ENCODE results near the gene HDAC9.

HDAC9 gene

DNA sequence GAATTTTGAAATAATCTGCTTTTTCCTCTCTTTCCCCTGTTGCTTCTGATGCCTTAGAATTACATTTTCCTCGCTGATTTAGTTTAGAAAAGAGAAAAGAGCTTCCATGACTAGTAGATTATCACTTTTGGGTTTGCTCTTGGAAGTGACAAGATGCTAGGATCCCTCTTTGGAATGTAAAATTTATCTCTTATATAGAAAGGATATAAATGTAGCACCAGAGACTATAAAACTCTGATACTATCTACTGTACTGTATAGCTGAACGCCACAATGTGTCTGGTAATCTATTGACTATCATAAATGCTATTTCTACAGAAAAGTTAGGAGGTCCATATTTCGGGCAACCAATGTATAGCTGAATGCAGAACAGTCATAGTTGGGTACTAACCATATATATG, 1.1 kb upstream of the HDAC9 start:
- Histone ChIP-seq H3K36me3 (ENCODE audit: control insufficient read depth in 2 of 2, insufficient read depth in 2 of 2, low read length in 2 of 2) (no peaks in the 10 kb centered on the region), H3K9me3 (ENCODE audit: control insufficient read depth in 2 of 2, low read length in 2 of 2) (no peaks in the 10 kb centered on the region), H3K4me3 (ENCODE audit: low read length in 2 of 2) (no peak overlapping the region), H3K4me1 (ENCODE audit: control insufficient read depth, insufficient read depth, low read length) (peaks cover 4% of the 10 kb centered on the region), H3K9ac (ENCODE audit: low read length in 2 of 2) (no peak overlapping the region), H3K27me3 (ENCODE audit: control insufficient read depth in 1 of 2, insufficient read depth in 2 of 2, low read length in 2 of 2) (no peaks in the 10 kb centered on the region), H3K27ac (ENCODE audit: low read length) (no peak overlapping the region)

GRCh38 chr7:18494821-18495408, 634 bp upstream of the HDAC9 start:
- Histone ChIP-seq H3K9ac (ENCODE audit: low read length in 2 of 2) (peak overlapping the region in 1 of 2 donors; percentile 10), H3K4me1 (ENCODE audit: control insufficient read depth, insufficient read depth, low read length) (peaks cover 4% of the 10 kb centered on the region), H3K9me3 (ENCODE audit: control insufficient read depth in 2 of 2, low read length in 2 of 2) (no peaks in the 10 kb centered on the region), H3K27me3 (ENCODE audit: control insufficient read depth in 1 of 2, insufficient read depth in 2 of 2, low read length in 2 of 2) (no peaks in the 10 kb centered on the region), H3K27ac (ENCODE audit: low read length) (no peak overlapping the region), H3K36me3 (ENCODE audit: control insufficient read depth in 2 of 2, insufficient read depth in 2 of 2, low read length in 2 of 2) (no peaks in the 10 kb centered on the region), H3K4me3 (ENCODE audit: low read length in 2 of 2) (peak overlapping the region; percentile 70 to 71)

DNA sequence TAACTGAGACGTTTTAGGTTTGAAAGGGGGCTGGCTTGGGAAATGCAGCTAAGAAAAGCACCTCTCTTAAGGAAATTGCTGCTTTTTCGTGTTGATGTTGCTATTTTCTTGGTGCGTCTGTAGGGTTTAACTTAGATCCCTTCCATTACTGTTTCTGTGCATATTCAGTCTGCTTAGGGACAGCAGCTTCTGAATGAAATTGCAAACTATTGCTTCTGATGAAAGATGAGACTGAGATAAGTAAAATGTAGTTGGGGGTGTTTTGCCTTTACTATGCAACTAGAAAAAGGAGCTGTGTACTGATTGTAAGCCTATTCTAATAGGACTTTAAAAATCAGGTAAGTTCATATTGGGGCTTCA, 772 bp downstream of the HDAC9 start:
- Histone ChIP-seq H3K9ac (ENCODE audit: low read length in 2 of 2) (no peak overlapping the region), H3K4me3 (ENCODE audit: low read length in 2 of 2) (peak overlapping the region; percentile 70 to 71), H3K4me1 (ENCODE audit: control insufficient read depth, insufficient read depth, low read length) (peaks cover 4% of the 10 kb centered on the region), H3K36me3 (ENCODE audit: control insufficient read depth in 2 of 2, insufficient read depth in 2 of 2, low read length in 2 of 2) (no peaks in the 10 kb centered on the region), H3K27ac (ENCODE audit: low read length) (no peak overlapping the region), H3K27me3 (ENCODE audit: control insufficient read depth in 1 of 2, insufficient read depth in 2 of 2, low read length in 2 of 2) (no peaks in the 10 kb centered on the region), H3K9me3 (ENCODE audit: control insufficient read depth in 2 of 2, low read length in 2 of 2) (no peaks in the 10 kb centered on the region)

DNA sequence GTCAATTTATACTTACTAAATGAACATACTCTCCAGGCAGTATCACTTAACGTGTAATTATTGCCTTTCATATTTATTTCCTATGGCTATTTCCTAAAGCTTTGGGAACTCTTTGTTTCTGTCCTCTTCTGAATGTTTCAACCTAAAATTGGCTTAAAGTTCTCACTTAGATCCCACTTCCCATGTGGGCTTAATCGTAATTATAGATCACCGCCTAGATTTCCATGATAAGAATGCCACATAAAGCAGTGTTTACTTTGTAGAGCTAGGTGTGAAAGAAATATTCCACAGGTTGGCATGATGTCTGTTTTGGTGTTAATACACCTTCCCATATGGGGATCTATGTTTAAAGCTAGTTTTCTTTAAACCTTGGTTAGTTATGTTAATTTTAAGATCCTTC, 1.5 kb downstream of the HDAC9 start:
- Histone ChIP-seq H3K9ac (ENCODE audit: low read length in 2 of 2) (no peak overlapping the region), H3K27me3 (ENCODE audit: control insufficient read depth in 1 of 2, insufficient read depth in 2 of 2, low read length in 2 of 2) (no peaks in the 10 kb centered on the region), H3K4me3 (ENCODE audit: low read length in 2 of 2) (no peak overlapping the region), H3K9me3 (ENCODE audit: control insufficient read depth in 2 of 2, low read length in 2 of 2) (no peaks in the 10 kb centered on the region), H3K27ac (ENCODE audit: low read length) (no peak overlapping the region), H3K36me3 (ENCODE audit: control insufficient read depth in 2 of 2, insufficient read depth in 2 of 2, low read length in 2 of 2) (no peaks in the 10 kb centered on the region), H3K4me1 (ENCODE audit: control insufficient read depth, insufficient read depth, low read length) (peaks cover 4% of the 10 kb centered on the region)

DNA sequence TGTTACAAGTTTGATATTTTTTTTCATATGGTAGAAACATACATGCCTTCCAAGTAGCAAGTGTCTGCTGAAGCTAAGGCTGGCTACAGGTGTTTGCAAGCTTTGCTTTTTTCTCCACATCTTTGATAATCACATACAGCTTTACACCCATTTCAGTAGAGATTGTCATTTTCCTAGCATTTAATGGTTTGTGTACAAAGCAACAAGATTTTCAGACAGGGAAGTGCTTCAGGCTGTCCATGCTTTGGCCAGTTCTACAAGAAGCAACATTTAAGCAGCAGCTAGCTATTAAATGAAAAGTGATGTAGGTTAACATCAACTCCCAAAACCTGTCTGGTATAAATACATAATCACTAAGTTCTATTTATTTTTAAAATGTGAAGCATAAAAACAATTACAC, 2.3 kb downstream of the HDAC9 start:
- Histone ChIP-seq H3K36me3 (ENCODE audit: control insufficient read depth in 2 of 2, insufficient read depth in 2 of 2, low read length in 2 of 2) (no peaks in the 10 kb centered on the region), H3K4me1 (ENCODE audit: control insufficient read depth, insufficient read depth, low read length) (peaks cover 4% of the 10 kb centered on the region), H3K9ac (ENCODE audit: low read length in 2 of 2) (no peak overlapping the region), H3K27ac (ENCODE audit: low read length) (no peak overlapping the region), H3K27me3 (ENCODE audit: control insufficient read depth in 1 of 2, insufficient read depth in 2 of 2, low read length in 2 of 2) (no peaks in the 10 kb centered on the region), H3K4me3 (ENCODE audit: low read length in 2 of 2) (no peak overlapping the region), H3K9me3 (ENCODE audit: control insufficient read depth in 2 of 2, low read length in 2 of 2) (no peaks in the 10 kb centered on the region)

GRCh38 chr7:18498341-18498740, 2.8 kb downstream of the HDAC9 start:
- H3K27ac ChIP-seq (ENCODE audit: low read length), result no peak overlapping the region
- H3K9ac ChIP-seq (ENCODE audit: low read length in 2 of 2), result no peak overlapping the region
- no peaks in the 10 kb centered on the region for H3K27me3 ChIP-seq (ENCODE audit: control insufficient read depth in 1 of 2, insufficient read depth in 2 of 2, low read length in 2 of 2)
- no peak overlapping the region for H3K4me3 ChIP-seq (ENCODE audit: low read length in 2 of 2)
- H3K4me1 ChIP-seq (ENCODE audit: control insufficient read depth, insufficient read depth, low read length), result peaks cover 4% of the 10 kb centered on the region
- H3K36me3 ChIP-seq (ENCODE audit: control insufficient read depth in 2 of 2, insufficient read depth in 2 of 2, low read length in 2 of 2), result no peaks in the 10 kb centered on the region
- no peaks in the 10 kb centered on the region for H3K9me3 ChIP-seq (ENCODE audit: control insufficient read depth in 2 of 2, low read length in 2 of 2)

- H3K27ac ChIP-seq (ENCODE audit: low read length), result no peak overlapping the region
- H3K9me3 ChIP-seq (ENCODE audit: control insufficient read depth in 2 of 2, low read length in 2 of 2), result no peaks in the 10 kb centered on the region
- no peak overlapping the region for H3K9ac ChIP-seq (ENCODE audit: low read length in 2 of 2)
- H3K36me3 ChIP-seq (ENCODE audit: control insufficient read depth in 2 of 2, insufficient read depth in 2 of 2, low read length in 2 of 2), result no peaks in the 10 kb centered on the region
- peaks cover 4% of the 10 kb centered on the region for H3K4me1 ChIP-seq (ENCODE audit: control insufficient read depth, insufficient read depth, low read length)
- no peak overlapping the region for H3K4me3 ChIP-seq (ENCODE audit: low read length in 2 of 2)
- no peaks in the 10 kb centered on the region for H3K27me3 ChIP-seq (ENCODE audit: control insufficient read depth in 1 of 2, insufficient read depth in 2 of 2, low read length in 2 of 2)
These were observed 4.0 kb downstream of the HDAC9 start for GRCh38 chr7:18499407-18500177.

DNA sequence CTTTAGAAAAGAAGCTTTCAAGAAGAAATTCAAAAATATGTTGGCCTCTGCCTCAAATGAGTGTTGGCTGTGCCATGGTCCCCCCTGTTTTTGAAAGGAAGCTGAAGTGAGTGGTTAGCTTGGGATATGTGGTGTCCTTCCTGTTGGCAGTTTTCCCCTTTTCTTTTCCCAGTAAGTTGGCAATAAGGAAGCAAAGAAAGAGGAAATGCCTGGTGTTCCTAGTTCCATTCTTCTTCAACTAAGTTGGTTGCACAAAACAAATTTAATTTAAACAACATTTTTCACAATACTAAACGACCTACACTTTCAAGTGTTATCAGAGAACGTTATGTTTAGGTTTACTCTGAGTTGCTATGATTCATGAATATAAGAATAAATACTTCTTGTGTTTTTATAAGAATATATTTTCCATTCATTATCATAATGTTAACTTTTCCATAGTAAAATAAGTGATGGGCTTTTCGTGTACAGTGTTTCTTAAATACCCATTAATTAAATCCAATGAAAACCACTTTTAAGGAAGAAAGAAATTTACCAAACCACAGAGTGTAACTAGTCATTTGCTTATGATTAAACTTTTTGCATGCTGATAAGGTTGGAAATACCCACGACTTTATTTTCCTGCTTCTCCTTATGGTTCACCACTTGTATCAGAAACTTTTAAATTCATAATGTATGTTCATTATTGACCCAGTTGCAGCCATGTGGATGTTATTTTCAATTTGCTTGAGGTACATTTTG, 7.7 kb downstream of the HDAC9 start:
- no peaks in the 10 kb centered on the region for H3K36me3 ChIP-seq (ENCODE audit: control insufficient read depth in 2 of 2, insufficient read depth in 2 of 2, low read length in 2 of 2)
- no peak overlapping the region for H3K4me3 ChIP-seq (ENCODE audit: low read length in 2 of 2)
- no peaks in the 10 kb centered on the region for H3K27me3 ChIP-seq (ENCODE audit: control insufficient read depth in 1 of 2, insufficient read depth in 2 of 2, low read length in 2 of 2)
- no peaks in the 10 kb centered on the region for H3K4me1 ChIP-seq (ENCODE audit: control insufficient read depth, insufficient read depth, low read length)
- H3K27ac ChIP-seq (ENCODE audit: low read length), result no peak overlapping the region
- no peaks in the 10 kb centered on the region for H3K9me3 ChIP-seq (ENCODE audit: control insufficient read depth in 2 of 2, low read length in 2 of 2)
- H3K9ac ChIP-seq (ENCODE audit: low read length in 2 of 2), result no peak overlapping the region

- Histone ChIP-seq H3K4me1 (ENCODE audit: control insufficient read depth, insufficient read depth, low read length) (no peaks in the 10 kb centered on the region), H3K27ac (ENCODE audit: low read length) (no peak overlapping the region), H3K4me3 (ENCODE audit: low read length in 2 of 2) (no peak overlapping the region), H3K9me3 (ENCODE audit: control insufficient read depth in 2 of 2, low read length in 2 of 2) (no peaks in the 10 kb centered on the region), H3K27me3 (ENCODE audit: control insufficient read depth in 1 of 2, insufficient read depth in 2 of 2, low read length in 2 of 2) (no peaks in the 10 kb centered on the region), H3K9ac (ENCODE audit: low read length in 2 of 2) (no peak overlapping the region), H3K36me3 (ENCODE audit: control insufficient read depth in 2 of 2, insufficient read depth in 2 of 2, low read length in 2 of 2) (no peaks in the 10 kb centered on the region)
These were observed 9.4 kb downstream of the HDAC9 start for GRCh38 chr7:18504965-18505364.

- Histone ChIP-seq H3K4me3 (ENCODE audit: low read length in 2 of 2) (no peak overlapping the region), H3K9me3 (ENCODE audit: control insufficient read depth in 2 of 2, low read length in 2 of 2) (no peaks in the 10 kb centered on the region), H3K27me3 (ENCODE audit: control insufficient read depth in 1 of 2, insufficient read depth in 2 of 2, low read length in 2 of 2) (no peaks in the 10 kb centered on the region), H3K27ac (ENCODE audit: low read length) (no peak overlapping the region), H3K4me1 (ENCODE audit: control insufficient read depth, insufficient read depth, low read length) (no peaks in the 10 kb centered on the region), H3K36me3 (ENCODE audit: control insufficient read depth in 2 of 2, insufficient read depth in 2 of 2, low read length in 2 of 2) (no peaks in the 10 kb centered on the region), H3K9ac (ENCODE audit: low read length in 2 of 2) (no peak overlapping the region)
These were observed 10.4 kb downstream of the HDAC9 start for GRCh38 chr7:18505870-18506460.
